IPS-18a (cell line): ENCODE measurements around the gene ARFGAP3.

Experiments
- H3K27ac ChIP-seq: one replicate; pipeline ENCODE4 v1.5.1; 2013; ENCODE audit warnings: low read length
- H3K27me3 ChIP-seq: one replicate; pipeline ENCODE4 v1.6.1; 2013; ENCODE audit warnings: mild to moderate bottlenecking, low read length; ENCODE audit not compliant: control insufficient read depth, insufficient read depth
- H3K36me3 ChIP-seq: one replicate; pipeline ENCODE4 v1.6.1; 2013; ENCODE audit warnings: low read depth, low read length; ENCODE audit not compliant: control insufficient read depth
- H3K4me1 ChIP-seq: one replicate; pipeline ENCODE4 v1.6.1; 2013; ENCODE audit warnings: low read depth, low read length; ENCODE audit not compliant: control insufficient read depth
- H3K4me3 ChIP-seq: one replicate; pipeline ENCODE4 v1.5.1; 2013; ENCODE audit warnings: low read length
- H3K9ac ChIP-seq: one replicate; pipeline ENCODE4 v1.6.1; 2013; ENCODE audit warnings: mild to moderate bottlenecking, low read length, moderate library complexity
- H3K9me3 ChIP-seq: one replicate; pipeline ENCODE4 v1.6.1; 2013; ENCODE audit warnings: low read depth, low read length; ENCODE audit not compliant: control insufficient read depth

The ARFGAP3 gene

GRCh38 chr22:42833104-42833503, 24.0 kb downstream of the ARFGAP3 start:
- Histone ChIP-seq H3K27me3 (no peaks in the 10 kb centered on the region), H3K36me3 (no peaks in the 10 kb centered on the region), H3K27ac (no peak overlapping the region), H3K9ac (no peak overlapping the region), H3K4me3 (no peak overlapping the region), H3K9me3 (no peaks in the 10 kb centered on the region), H3K4me1 (no peaks in the 10 kb centered on the region)

- Histone ChIP-seq H3K4me1 (no peaks in the 10 kb centered on the region), H3K9me3 (no peaks in the 10 kb centered on the region), H3K9ac (no peak overlapping the region), H3K27ac (no peak overlapping the region), H3K4me3 (no peak overlapping the region), H3K36me3 (no peaks in the 10 kb centered on the region), H3K27me3 (no peaks in the 10 kb centered on the region)
Measured at GRCh38 chr22:42831712-42832111, 25.4 kb downstream of the ARFGAP3 start.

- no peaks in the 10 kb centered on the region for H3K36me3 ChIP-seq
- no peak overlapping the region for H3K4me3 ChIP-seq
- H3K27ac ChIP-seq = no peak overlapping the region
- no peaks in the 10 kb centered on the region for H3K4me1 ChIP-seq
- H3K27me3 ChIP-seq = no peaks in the 10 kb centered on the region
- H3K9me3 ChIP-seq = no peaks in the 10 kb centered on the region
- H3K9ac ChIP-seq = no peak overlapping the region
Measured at GRCh38 chr22:42830161-42830560, 26.9 kb downstream of the ARFGAP3 start.

GRCh38 chr22:42829302-42829701, 27.8 kb downstream of the ARFGAP3 start:
- Histone ChIP-seq H3K4me1 (no peaks in the 10 kb centered on the region), H3K27ac (no peak overlapping the region), H3K36me3 (no peaks in the 10 kb centered on the region), H3K27me3 (no peaks in the 10 kb centered on the region), H3K4me3 (no peak overlapping the region), H3K9me3 (no peaks in the 10 kb centered on the region), H3K9ac (no peak overlapping the region)

- H3K27me3 ChIP-seq = no peaks in the 10 kb centered on the region
- no peak overlapping the region for H3K4me3 ChIP-seq
- no peaks in the 10 kb centered on the region for H3K4me1 ChIP-seq
- H3K9ac ChIP-seq = no peak overlapping the region
- H3K27ac ChIP-seq = no peak overlapping the region
- H3K9me3 ChIP-seq = no peaks in the 10 kb centered on the region
- no peaks in the 10 kb centered on the region for H3K36me3 ChIP-seq
Measured at GRCh38 chr22:42825796-42826195, 31.3 kb downstream of the ARFGAP3 start.

GRCh38 chr22:42821386-42821785, 35.7 kb downstream of the ARFGAP3 start:
- Histone ChIP-seq H3K4me1 (no peaks in the 10 kb centered on the region), H3K9ac (no peak overlapping the region), H3K9me3 (no peaks in the 10 kb centered on the region), H3K27ac (no peak overlapping the region), H3K27me3 (no peaks in the 10 kb centered on the region), H3K4me3 (no peak overlapping the region), H3K36me3 (no peaks in the 10 kb centered on the region)

- Histone ChIP-seq H3K36me3 (no peaks in the 10 kb centered on the region), H3K9ac (no peak overlapping the region)
Measured at GRCh38 chr22:42820045-42820763, 36.9 kb downstream of the ARFGAP3 start.

GRCh38 chr22:42819412-42820044, 37.5 kb downstream of the ARFGAP3 start:
- no peaks in the 10 kb centered on the region for H3K9me3 ChIP-seq
- H3K4me1 ChIP-seq = no peaks in the 10 kb centered on the region
- H3K27me3 ChIP-seq = no peaks in the 10 kb centered on the region
- no peak overlapping the region for H3K27ac ChIP-seq
- H3K4me3 ChIP-seq = no peak overlapping the region
- no peak overlapping the region for H3K9ac ChIP-seq
- no peaks in the 10 kb centered on the region for H3K36me3 ChIP-seq

More at GRCh38 chr22:42820045-42820763, 36.9 kb downstream of the ARFGAP3 start:
- H3K4me1 ChIP-seq = no peaks in the 10 kb centered on the region
- H3K9me3 ChIP-seq = no peaks in the 10 kb centered on the region
- H3K27me3 ChIP-seq = no peaks in the 10 kb centered on the region
- H3K27ac ChIP-seq = no peak overlapping the region
- H3K4me3 ChIP-seq = no peak overlapping the region

GRCh38 chr22:42817556-42817955, 39.5 kb downstream of the ARFGAP3 start:
- no peaks in the 10 kb centered on the region for H3K36me3 ChIP-seq
- no peaks in the 10 kb centered on the region for H3K9me3 ChIP-seq
- no peaks in the 10 kb centered on the region for H3K4me1 ChIP-seq
- no peaks in the 10 kb centered on the region for H3K27me3 ChIP-seq
- H3K9ac ChIP-seq = no peak overlapping the region
- H3K4me3 ChIP-seq = no peak overlapping the region
- no peak overlapping the region for H3K27ac ChIP-seq

- H3K4me3 ChIP-seq = no peak overlapping the region
- no peaks in the 10 kb centered on the region for H3K9me3 ChIP-seq
- H3K4me1 ChIP-seq = no peaks in the 10 kb centered on the region
- no peak overlapping the region for H3K9ac ChIP-seq
- H3K27ac ChIP-seq = no peak overlapping the region
- no peaks in the 10 kb centered on the region for H3K36me3 ChIP-seq
- H3K27me3 ChIP-seq = no peaks in the 10 kb centered on the region
Measured at GRCh38 chr22:42816336-42816735, 40.7 kb downstream of the ARFGAP3 start.

- no peaks in the 10 kb centered on the region for H3K36me3 ChIP-seq
Measured at GRCh38 chr22:42814616-42815015, 42.5 kb downstream of the ARFGAP3 start.

GRCh38 chr22:42814215-42814614, 42.9 kb downstream of the ARFGAP3 start:
- no peaks in the 10 kb centered on the region for H3K9me3 ChIP-seq
- no peaks in the 10 kb centered on the region for H3K36me3 ChIP-seq
- H3K4me3 ChIP-seq = no peak overlapping the region
- H3K27ac ChIP-seq = no peak overlapping the region
- no peaks in the 10 kb centered on the region for H3K4me1 ChIP-seq
- no peaks in the 10 kb centered on the region for H3K27me3 ChIP-seq
- H3K9ac ChIP-seq = no peak overlapping the region

More at GRCh38 chr22:42814616-42815015, 42.5 kb downstream of the ARFGAP3 start:
- no peaks in the 10 kb centered on the region for H3K27me3 ChIP-seq
- H3K4me3 ChIP-seq = no peak overlapping the region
- H3K9me3 ChIP-seq = no peaks in the 10 kb centered on the region
- no peak overlapping the region for H3K27ac ChIP-seq
- H3K4me1 ChIP-seq = no peaks in the 10 kb centered on the region
- H3K9ac ChIP-seq = no peak overlapping the region
